AG20443 (cell line): ENCODE measurements around the gene SLC15A3.

Experiments
- DNase-seq: peaks from one replicate; pipeline ENCODE4 v3.0.0; 2012; ENCODE audit warnings: low spot score, mixed read lengths

Gene SLC15A3

GRCh38 chr11:60951904-60952741 lies at the start of gene SLC15A3:
Gene SLC15A3 (minus strand): TSS chr11:60952176. CDS start chr11:60951551, 625 bp downstream.
- DNase-seq = peak; percentile 64

DNA sequence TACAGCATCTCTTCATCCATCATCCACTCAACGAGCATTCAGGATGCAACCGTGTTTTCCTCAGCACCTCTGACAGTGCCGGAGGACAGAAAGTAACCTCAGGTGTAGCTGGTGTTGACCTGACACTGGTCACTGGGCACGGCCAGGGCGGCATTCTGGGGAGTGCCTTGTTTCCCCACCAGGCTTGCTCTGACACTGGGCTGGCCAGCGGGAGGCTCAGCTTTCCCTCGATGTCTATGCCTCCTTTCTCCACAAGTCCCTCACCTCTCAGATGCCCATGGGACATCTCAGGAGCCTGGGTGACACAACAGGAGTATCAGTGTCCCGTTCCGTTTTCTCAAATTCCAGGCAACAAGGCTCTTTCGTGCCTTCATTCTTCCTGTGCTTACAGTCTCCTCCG lies 48.5 kb upstream of the SLC15A3 start:
- DNase-seq = no peak

DNA sequence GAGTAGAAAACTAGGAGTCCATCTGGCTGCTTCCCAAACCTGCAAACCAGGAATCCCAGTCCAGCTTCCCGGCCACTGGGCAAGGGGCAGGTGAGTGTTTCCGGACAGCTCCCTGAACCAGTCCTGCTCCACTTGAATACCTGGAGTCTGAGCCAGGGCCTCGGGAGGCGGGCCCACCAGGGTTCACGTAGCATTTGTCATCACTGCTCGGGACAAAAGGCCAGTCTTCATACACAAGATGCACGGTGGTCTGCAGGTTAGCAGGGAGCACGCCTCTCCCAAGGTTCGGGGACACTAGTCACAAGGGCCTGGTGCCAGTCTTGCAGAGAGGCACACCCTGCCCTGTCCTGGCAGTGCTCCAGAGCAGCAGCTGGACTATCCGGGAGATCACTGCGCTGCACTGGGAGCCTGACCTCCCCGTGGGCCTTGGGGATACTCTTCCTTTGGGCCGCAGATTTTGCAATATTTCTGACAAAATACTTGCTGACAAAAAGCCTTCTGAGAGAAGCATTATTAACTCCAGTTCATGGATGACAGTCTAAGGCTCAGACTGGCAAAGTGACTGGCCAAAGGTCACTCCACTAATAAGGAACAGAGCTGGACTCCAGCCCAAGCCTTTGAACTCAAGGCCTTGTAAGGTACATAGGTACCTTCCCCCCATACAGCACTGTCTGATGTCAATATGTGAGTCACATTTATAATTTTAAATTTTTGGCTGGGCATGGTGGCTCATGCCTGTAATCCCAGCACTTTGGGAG lies 44.6 kb upstream of the SLC15A3 start:
- no peak for DNase-seq

- DNase-seq = no peak
These were observed 43.8 kb upstream of the SLC15A3 start for GRCh38 chr11:60995798-60996197.

DNA sequence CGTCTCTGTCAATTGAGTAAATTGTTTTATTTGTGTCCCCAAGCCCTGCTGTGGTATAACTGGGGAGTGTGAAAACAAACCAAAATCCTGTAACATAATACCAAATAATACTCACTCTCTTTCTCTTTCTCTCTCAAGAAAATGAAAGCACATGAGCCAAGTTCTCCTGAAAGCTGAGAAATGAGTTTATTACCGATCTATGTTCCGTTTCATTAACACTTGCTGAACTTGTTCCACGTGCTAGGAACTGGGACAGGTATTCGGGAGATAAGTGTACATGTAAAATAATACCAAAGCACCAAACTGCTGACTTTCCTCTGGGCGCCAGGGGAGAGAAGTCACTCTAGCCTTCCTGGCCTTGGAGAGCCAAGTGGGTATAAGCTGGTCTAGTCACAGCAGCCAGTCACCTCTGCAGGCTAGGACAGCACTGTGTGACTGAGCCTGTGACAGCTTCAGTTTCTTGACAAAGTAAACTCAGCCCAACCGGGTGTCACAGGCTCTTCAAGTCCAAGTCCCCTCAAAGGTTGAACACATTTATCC lies 42.6 kb upstream of the SLC15A3 start:
- DNase-seq = no peak

GRCh38 chr11:60993615-60994014 lies 41.6 kb upstream of the SLC15A3 start:
- DNase-seq = no peak

DNA sequence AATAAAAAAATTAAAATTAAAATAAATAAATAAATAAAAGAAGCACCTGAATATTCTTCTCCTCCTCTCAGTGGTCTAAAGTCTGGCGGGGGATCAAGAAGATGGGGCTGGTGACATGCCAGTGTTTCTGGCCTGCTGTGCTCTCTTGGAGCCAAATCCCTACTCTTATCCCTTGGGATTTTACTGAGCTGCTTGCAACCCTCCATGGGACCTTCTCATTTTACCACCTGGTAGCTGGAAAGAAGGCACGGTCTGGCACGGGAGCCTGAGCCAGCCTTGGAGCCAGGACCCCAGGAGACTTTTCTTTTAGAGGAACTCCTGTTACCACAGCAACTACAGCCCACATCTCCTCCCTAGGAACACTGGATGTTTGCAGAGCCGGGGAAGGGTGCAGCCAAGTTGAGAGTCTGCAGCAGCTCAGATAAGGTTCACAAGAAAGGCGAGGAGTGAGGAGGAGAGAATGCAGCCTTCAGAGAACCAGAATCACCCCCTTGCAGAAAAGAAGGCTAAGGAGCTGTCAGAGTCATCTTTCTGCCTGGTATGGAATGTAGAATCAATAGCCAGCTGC lies 41.0 kb upstream of the SLC15A3 start:
- no peak for DNase-seq

DNA sequence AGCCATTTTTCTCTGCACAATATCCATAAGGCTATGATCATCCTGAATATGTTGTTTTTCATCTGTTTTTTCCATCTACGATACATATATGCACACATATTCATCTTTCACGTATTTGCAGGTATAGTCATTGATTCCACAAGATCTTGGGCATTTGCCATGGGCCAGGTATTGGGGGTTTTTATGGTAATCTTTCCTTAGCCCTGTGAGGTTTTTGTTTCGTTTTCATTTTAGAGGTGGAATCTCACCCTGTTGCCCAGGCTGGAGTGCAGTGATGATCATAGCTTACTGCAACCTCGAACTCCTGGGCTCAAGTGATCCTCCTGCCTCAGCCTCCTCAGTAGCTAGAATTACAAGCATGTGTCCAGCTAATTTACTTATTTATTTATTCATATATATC lies 39.5 kb upstream of the SLC15A3 start:
- no peak for DNase-seq

GRCh38 chr11:60989093-60989650 lies 37.2 kb upstream of the SLC15A3 start:
- no peak for DNase-seq

GRCh38 chr11:60988658-60989057 lies 36.7 kb upstream of the SLC15A3 start:
- no peak for DNase-seq

GRCh38 chr11:60987577-60988277 lies 35.8 kb upstream of the SLC15A3 start:
- no peak for DNase-seq

GRCh38 chr11:60985991-60986915 lies 34.3 kb upstream of the SLC15A3 start:
- no peak for DNase-seq

- DNase-seq = no peak
These were observed 33.5 kb upstream of the SLC15A3 start for GRCh38 chr11:60985501-60985900.

DNA sequence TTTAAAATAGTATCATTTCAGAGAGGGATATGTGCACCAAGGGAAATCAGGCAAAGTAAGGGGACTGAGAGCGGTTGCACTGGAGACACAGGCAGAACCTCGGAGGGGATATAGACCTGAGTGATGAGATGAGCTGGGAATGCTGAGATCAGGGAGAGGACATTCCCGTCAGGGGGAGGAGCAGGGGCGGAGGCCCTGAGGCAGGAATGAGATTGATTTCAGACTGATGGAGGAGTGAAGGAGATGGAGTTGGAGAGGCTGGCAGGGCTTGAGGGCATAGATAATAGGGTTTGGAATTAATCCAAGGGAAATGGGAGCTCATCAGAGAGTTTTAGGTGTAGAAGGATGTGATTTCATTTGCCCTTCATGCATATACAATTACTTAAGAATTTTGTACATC lies 32.7 kb upstream of the SLC15A3 start:
- DNase-seq = no peak

- DNase-seq = no peak
These were observed 32.2 kb upstream of the SLC15A3 start for GRCh38 chr11:60984149-60984548.

DNA sequence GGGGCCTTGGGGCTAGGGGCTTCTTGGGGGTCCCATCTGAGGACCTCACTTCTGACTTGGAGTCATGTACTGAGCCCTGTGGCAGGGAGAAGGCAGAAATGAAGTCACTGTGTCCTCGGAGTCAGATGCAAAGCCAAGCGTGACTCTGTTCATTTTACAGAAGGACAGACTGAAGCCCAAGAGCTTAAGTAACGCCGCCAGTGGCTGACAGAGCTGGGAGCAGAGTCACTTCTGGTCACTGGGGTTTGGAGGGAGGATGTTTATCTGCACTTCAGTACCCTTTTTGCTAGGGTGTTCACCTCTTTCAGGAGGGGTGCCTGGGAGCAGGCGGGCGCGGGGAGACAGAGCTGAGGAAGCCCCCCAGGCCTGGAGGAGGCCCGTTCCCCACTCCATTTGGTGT lies 30.2 kb upstream of the SLC15A3 start:
- no peak for DNase-seq

DNA sequence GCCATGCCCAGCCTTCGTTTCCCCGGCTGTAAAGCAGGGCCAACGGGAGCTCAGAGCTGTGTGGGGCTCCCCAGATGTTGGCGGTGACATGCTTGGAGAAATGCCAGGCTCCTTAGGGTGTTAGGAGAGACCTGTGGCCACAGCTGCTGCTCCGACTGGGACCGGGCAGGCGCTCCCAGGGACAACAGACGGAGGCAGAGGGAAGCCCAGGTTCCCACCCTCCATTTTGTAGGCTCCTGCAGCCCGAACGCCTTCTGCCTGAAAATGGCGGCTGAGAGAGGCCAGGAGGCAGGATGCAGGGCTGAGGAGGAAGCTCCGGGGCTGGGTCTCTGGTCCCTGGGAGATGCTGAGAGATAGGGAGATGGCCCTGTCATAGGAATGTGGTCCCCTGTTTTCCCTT lies 29.5 kb upstream of the SLC15A3 start:
- no peak for DNase-seq

- no peak for DNase-seq
These were observed 26.8 kb upstream of the SLC15A3 start for GRCh38 chr11:60978546-60979380.

- DNase-seq = no peak
These were observed 25.9 kb upstream of the SLC15A3 start for GRCh38 chr11:60977836-60978235.

- DNase-seq = no peak
These were observed 25.2 kb upstream of the SLC15A3 start for GRCh38 chr11:60977224-60977623.
